ENCODE measurements around the gene EXOC5.
"Not testable (repeated sequence)": the region's sequence is repeated elsewhere in the genome, so short reads cannot be mapped to it uniquely, and the experiment has no call there.

The EXOC5 gene

DNA sequence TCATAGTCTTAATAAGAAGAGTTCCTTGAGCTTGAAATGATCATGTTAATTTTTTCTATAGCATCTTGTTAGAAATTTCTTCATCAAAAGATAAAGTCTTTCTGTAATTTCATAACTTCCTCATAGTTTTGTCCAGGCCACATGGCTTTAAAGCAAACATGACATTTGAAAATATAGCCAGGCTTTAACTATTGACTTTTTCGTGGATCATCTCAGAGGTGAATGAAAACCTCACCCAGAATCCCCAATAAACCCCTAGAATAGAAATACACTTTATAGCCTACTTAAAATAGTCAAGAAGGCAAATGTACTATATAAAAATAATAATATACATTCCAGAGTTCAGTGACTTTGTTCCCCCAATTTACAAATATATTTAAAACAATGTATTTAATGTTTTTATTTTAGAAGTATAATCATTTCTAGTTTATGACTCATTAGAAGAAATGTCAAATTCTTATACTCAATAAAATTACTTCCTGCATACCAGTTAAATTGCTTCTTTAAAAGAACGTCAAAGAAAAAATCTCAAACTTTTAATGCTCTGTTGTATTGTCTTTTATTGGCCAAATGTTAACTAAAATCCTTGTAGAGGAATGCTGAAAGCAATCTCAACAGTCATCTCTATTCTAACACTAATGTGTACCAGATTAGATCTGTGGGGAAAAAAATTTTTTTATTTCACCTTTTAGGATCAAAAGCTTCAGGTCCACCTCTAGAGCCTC lies 21.6 kb downstream of the EXOC5 start:
- no peak for DNase-seq

DNA sequence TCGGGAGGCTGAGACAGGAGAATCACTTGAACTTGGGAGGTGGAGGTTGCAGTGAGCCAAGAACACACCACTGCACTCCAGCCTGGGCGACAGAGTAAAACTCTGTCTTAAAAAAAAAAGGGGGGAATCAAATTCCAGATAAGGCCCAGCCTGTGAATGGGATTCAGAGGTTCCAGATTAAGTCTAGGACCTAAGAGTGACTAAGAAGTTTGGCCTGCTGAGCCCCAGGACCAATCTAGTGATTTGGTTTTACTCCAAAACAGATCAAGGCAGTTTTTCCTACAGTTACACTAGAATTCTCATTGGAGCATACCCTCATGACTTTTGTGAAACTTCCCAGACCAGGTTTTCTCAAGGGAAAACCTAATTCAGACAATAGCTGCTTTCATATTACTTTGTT lies 22.8 kb downstream of the EXOC5 start:
- no peak for DNase-seq

DNA sequence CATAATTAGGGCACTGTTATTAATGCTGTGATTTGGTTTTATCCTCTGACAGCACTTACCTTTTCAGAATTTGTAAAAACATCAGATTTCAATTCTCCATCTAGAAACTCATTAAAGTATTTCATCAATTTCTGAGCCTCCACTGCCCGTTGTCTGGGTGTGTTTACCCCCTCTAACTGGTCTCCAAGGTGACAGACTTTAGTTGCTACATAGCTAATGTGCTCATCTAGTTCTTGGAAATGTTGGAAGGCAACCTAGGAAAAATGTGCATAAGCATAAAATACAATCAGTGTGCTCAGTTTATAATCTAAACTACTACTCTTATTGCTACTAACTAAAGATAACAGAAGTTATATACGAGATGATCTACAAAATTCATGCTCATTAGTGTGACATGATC lies 24.6 kb downstream of the EXOC5 start:
- no peak for DNase-seq

DNA sequence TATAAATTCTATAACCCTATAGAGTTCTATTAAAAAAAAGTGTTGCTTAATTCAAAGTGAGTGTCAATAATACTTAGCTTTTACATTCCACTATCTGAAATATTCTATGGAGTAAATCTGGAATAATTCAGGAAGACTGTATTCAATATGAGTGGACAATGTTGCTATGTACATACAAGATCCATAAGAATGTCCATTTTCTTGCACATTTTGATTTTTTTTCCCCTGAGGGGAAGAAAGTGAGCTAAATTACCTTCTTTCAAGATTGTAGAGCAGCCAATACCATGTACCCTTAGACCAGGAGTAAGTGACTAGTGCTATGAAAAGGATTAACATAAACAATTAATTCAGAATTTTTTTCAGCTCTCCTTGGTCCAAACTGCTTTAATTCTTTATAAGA lies 25.4 kb downstream of the EXOC5 start:
- DNase-seq = no peak

DNA sequence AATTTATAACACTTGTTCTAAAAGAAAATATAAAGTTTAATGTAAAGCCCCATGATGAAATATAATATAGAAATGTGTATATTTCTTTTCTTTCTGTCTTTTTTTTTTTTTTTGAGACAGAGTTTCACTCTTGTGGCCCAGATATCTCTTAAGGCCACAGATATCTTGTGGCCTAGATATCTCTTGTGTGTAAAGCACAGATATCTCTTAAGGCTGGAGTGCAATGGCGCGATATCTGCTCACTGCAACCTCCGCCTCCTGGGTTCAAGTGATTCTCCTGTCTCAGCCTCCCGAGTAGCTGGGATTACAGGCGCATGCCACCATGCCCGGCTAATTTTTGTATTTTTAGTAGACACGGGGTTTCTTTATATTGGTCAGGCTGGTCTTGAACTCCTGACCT lies 28.6 kb downstream of the EXOC5 start:
- DNase-seq = not testable (repeated sequence)

DNA sequence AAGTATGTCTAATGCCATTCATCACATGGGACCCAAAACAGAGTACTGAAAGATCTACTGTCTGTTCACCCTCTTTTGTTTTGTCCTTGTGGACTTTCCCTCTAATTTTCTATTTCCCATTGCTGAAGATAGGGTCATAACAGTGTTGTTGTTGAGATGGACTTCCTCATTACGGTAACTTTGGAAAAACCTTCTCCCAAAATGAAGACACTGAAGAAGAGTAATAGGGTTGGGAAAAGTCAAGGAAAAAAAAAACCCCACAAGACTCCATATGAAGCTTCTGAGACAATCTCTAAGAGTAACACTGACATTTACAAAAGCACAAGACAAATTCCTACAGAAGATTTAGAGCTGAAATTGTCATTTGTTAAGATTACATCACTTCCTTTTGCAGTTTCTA lies 36.7 kb downstream of the EXOC5 start:
- DNase-seq = no peak

DNA sequence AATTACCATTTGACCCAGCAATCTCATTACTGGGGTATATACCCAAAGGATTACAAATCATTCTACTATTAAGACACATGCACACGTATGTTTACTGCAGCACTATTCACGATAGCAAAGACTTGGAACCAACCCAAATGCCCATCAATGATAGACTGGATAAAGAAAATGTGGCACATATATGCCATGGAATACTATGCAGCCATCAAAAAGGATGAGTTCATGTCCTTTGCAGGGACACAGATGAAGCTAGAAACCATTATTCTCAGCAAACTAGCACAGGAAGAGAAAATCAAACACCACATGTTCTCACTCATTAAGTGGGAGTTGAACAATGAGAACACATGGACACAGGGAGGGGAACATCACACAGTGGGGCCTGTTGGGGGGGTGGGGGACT lies 40.4 kb downstream of the EXOC5 start:
- not testable (repeated sequence) for DNase-seq

DNA sequence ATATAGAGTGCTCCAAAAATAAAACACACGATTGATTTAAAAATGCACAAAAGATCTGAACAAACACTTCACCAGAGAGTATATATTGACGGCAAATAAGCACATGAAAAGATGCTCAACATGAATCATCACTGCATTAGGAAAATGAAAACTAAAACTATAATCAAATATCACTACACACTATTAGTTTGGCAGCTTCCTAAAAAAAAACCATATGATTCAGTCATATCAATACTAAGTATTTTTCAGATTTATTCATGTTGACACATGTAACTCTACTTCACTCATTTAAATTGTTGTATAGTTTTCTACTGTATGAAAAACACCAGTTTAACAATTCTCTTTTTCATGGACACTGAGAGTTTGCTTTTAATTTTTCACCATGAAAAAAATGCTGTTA lies 41.6 kb downstream of the EXOC5 start:
- no peak for DNase-seq

DNA sequence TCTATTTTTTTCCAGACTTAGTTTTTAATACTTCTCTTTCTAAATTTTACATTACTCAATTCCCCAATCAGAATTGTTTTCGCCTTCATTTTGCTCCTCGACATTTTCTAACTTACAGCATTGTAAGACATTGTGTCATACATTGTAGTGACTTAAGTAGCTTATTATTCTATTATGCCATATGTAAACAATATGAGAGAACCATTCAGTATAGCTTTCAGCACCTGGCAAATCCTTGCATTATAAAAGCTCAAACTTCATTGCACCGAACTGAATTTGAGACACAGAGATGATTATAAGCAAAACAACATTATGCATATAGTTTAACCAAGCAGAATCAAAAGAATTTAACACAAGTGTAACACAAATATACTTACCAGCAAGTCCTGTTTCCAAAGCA lies 46.8 kb downstream of the EXOC5 start:
- DNase-seq = no peak

DNA sequence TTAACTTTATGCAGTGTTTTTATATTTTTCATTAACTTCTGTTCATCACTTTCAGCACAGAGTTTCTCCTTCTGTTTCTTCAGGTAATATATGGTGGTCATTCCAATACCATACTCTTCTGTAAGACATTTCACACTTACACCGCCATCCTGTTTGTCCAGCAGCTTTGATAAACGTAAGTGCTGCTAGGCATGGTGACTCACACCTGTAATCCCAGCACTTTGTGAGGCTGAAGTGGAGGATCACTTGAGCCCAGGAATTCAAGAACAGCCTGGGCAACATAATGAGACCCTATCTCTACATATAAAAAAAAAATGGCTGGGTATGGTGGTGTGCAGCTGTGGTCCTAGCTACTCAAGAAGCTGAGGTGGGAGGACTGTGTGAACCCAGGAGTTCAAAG lies 55.8 kb downstream of the EXOC5 start:
- no peak for DNase-seq

DNA sequence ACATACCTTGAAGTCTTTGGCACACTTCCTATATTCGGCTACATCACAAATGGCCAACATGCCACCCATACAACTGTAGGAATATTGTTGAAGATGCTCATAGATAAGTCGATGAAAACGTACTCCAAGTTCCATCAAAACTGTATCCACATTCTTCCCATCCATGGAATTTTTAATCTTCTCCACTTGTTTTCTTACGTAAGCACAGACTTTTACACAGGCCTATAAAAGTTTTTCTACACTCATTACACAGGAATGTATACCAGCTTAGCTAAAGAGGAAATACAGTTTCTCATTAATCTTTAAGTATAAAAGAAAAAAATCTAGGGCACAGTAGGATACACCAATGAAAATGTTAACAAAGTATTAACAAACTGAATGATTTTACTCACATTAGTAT lies 59.1 kb downstream of the EXOC5 start:
- no peak for DNase-seq

DNA sequence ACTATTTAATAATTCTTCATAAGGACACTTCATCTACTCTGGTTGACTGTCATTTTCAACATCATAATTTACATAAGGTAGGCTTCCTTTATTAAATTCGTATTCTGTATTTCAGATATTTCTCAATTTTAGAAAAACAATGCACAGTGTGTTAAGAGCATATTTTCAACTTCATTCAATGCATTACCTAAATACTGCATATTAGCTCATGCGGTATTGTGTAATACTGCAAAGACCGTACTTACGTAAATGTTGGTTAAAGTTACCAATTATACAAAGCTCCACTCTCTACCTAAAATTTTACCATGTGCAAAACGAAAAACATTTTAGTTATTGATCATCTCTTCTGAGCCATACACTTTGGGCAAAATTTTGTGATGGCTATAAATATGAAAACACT lies 62.8 kb downstream of the EXOC5 start:
- no peak for DNase-seq

DNA sequence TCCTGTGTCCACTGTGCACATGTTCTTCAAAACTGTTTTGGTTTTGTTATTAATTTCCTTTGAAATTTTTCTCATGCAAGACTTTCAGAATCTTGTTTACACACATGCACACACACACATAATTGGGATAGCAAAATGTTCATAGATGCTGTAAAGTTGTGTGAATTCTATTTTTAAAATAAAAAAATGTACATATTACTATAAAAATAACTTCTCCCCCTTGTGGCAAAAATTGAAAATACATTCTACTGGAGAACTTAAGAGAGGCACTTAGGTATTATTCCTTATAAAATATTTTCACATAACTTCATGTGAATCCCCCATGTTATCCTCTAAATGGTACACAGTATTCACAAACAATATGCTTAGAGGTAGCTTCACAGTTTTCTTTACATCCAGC lies 66.0 kb downstream of the EXOC5 start:
- DNase-seq = not testable (repeated sequence)

DNA sequence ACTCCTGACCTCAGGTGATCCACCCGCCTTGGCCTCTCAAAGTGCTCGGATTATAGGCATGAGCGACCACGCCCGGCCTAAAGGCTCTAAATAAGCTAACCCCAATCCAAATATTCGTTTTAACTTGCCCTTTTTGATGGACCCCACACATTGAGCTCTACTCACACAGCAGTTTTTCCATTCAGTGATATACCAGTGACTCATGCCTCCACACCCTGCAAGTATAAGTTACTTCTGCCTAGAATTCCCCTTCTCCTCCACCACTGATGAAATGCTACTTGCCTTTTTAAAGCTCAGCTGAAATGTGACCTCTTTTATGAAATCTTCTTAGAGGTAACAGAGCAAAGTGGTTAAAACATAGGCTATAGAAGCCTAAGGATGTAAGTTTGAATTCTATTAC lies 68.8 kb downstream of the EXOC5 start:
- DNase-seq = no peak

DNA sequence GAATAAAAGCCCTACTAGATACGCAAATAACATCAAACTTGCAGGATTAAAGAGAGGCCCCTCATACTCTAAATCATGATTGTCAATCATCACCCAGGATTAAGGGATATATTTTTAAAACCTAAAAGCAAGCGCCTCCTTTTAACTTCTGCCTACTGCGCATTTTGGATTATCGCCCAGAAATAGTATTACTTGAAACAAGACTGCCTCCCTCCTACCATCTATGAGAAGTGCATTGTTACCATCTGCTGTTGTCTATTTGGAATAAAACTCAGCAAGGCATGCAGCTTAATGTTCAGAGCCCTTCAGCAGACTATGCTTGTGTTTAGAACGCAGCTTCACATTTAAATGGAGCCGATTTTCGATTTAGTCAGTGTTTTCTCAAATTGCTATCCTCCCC lies 79.6 kb downstream of the EXOC5 start:
- DNase-seq = no peak

DNA sequence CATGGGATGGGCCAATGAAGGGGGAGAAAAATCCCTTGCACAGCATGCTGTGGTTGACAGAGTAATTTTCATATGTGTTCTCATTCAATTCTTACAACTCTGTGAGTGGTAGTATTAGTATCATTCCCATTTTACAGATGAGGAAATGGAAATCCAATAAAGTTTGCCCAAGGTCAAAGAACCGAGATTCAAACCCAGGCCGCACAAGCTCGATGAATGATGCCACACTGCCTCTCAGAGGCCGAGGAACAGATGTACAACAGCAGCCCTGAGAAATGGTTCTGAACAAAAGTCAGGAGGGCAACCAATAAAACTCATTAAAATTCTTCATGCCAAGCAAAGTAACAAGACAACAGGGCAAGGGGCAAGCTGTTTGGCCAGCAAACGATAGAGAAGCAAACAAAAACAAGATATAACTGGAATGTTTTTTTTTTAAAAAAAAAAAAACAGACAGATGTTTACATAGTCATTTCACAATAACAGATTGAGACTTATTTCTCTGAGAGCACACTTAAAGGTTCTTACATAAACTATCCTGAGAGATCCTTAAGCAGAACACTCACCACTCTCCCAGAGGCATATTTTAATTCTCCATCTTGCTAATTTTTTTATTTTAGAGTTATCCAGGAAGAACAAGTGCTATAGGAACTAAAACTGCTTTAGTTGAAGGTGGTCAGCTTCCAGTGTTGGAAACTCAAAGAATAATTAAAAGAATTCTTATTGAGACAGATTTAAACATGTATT lies 85.8 kb downstream of the EXOC5 start:
- DNase-seq = no peak

DNA sequence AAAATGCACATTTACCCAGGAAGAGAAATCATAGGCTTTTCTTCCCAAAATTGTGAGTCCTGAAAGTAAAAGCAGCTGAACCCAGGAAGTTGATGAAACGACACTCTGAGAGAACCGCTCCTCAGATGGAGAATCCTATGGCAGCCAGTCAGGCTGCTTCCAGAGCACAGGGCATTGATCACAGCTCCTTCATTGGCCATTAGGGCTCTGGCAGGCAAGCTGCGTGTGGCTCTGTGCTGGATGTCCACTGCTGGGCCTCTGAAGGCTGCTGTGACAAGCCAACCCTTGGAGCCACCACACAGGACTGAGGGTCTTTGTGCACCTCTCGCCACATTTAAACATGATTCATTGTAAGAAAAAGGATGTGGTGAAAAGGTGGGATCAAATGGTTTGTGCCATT lies 89.4 kb downstream of the EXOC5 start:
- no peak for DNase-seq

DNA sequence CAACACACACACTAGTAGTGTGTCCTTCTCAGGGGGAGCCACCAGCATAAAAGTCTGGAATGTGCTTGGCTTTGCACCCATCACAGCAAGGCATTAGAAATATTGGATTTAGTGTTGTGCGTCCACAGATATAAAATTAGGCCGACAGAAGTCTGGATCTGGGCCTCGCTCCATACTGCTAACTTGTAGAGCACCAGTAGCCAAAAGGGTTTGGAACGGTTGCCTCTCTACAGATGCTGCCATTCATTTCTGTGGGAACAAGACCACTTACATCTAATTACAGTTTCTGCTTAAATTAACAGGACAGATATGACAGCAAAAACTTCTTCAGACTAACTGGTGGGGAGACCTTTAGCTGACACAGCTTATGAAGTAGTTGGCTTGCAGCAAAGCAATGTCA lies 94.2 kb downstream of the EXOC5 start:
- no peak for DNase-seq

DNA sequence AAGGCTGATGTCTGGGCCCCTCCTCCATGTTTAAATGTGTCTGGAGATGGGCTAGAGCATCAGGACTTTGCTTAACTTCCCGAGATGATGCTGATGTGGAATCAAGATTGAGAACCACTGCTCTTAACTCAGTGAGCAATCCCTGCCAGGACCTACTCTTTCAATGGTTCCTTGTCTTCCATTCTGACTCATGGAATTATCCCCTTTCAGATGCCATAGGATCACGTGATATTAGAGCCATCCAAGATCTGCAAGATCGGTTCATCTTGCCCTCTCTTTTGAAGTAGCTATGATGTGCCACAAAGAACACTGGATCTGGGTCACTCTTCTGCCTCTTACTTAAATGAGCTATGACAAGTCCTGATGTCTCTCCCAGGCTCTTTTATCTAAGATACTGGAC lies 96.8 kb downstream of the EXOC5 start:
- no peak for DNase-seq

DNA sequence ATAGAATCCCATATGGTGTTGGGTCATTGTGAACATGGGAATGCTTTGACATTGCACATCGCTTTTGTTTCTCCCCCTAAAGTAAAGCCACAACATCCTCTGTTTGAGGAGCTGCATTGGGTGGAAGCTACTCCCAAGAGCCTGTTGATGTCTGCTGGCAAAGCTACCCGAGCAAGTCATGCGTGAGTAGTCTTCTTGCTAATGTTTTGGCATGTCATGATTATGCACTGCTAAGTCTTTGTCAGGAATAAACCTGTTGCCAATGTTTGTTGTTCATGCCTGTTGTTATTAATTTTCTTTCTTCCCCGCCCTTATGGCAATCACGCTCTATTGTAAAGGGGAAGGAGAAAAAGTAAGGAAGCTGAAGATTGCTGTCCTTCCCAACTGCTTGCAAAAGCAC lies 97.3 kb downstream of the EXOC5 start:
- no peak for DNase-seq

DNA sequence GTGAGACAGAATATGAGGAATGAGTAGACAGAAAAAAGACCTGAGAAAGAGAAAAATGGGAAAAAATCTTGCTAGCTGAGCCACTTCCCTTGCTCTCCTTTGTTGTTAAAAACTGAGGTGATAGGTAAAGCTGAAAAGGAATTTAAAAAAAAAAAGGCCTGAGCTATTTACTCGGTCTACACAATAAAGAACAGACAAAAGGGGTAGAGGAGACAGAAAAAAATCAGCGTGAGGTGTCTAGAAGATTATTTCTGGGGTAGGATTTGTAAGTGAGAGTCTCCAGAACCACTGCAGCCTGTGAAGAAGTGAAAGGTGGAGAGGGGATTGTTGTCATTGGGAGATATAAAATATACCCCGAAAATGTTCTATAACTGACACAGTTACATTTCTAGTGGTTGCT lies 98.8 kb downstream of the EXOC5 start:
- DNase-seq = no peak

DNA sequence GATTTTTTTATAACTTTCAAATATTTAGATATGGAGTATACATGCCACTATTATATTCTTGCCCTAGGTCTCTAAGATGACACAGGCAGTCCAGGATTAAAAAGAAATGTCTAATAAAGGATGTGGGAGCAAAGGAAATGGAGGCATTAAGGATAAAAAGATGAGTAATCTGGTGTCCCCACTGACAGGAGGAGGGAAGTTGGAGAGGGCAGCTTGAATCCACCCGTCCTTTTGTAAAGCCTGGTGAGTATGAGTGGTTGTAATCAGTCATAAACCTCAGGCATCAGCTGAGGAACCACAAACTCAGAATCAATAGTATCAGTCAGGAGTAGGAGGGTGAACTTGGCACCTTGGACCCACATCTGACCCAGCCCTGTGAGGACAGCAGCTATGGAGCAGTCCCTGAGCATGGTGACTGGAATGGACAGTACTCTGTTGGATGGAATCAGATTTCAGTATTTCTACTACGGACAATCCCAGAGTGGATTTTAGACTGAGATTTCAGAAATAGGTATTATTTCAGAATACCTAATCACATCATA lies 100.5 kb downstream of the EXOC5 start:
- no peak for DNase-seq

DNA sequence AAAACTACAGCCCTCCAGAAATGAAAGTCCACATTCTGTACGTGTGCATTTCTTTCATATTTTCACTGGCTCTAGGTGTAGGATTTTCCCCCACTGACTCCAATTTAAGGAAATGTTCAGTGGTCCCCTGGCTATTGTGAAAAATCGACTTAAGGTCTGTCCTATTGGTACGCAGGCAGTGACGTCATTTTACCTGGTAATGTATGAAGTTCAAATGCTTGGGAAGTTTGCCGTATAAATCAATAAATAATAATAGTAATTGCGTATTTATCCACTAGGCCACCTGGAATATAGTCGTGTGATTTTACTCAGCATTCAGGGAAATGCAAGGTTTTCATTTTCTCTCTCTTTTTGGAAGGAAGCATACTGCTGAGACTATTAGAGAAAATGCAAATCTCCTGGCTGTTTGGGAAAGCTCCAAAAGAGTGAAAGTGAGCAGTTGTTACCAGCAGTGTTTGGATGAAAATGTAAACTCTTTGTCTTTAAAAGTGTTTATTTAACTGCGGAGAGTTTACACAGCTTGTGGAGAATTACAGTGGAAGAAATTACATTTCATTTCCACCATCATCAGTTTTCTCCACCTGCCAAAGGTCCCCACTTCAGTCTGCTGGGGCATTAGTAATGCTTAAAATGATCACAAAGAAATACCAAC lies 107.0 kb downstream of the EXOC5 start:
- DNase-seq = no peak

DNA sequence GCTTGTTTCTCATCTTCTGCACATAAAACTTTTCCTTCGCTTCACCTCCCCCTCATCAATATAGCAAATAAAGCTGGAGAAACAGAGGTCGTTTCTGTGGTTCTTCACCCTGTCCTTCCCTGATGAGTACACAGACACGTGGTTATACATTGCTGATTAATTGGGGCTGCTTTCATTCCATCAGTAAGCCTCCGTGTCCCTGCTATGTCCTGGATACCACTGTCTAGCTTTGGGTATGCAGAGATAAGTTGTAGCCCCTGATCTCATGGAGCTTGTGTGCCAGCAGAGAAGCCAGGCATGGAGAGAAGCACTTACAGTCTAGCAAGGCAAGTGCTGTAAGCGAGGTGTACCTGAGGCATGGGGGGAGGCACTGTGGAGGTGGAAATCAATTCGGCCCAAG lies 108.4 kb downstream of the EXOC5 start:
- no peak for DNase-seq

All from activated effector memory CD4-positive, alpha-beta T cell treated with anti-CD3 and anti-CD28 coated beads, Interleukin-2, amount 50 U/mL, for 16 hours (primary cell).